K562 (cell line): Measurements from ENCODE around the gene UBE2B. TPM values are rescaled to one million over a fixed set of nuclear protein-coding genes. Genes with fewer than 3 reads are reported as not detected.

Experiments used
- AFF4 ChIP-seq: sonication (generic); formaldehyde crosslinking; IDR thresholded peaks from 2 replicates; pipeline ENCODE4 v1.8.0; 2023; ENCODE audit warnings: mild to moderate bottlenecking, missing genetic modification reagents
- ESRRA ChIP-seq: fragments of 450-650 bp; IDR thresholded peaks from 2 replicates; pipeline ENCODE4 v1.6.1; 2014; ENCODE audit warnings: low read depth, mild to moderate bottlenecking, moderate library complexity, borderline replicate concordance
- ETV5 ChIP-seq: sonication (generic); formaldehyde crosslinking; IDR thresholded peaks from 2 replicates; pipeline ENCODE4 v1.4.0; 2020; ENCODE audit warnings: low read depth, mild to moderate bottlenecking, missing genetic modification reagents
- EWSR1 ChIP-seq: fragments of 450-650 bp; IDR thresholded peaks from 2 replicates; pipeline ENCODE4 v1.6.1; 2018; ENCODE audit warnings: borderline replicate concordance, mild to moderate bottlenecking, low read depth, moderate library complexity; ENCODE audit not compliant: partially characterized antibody
- JUND ChIP-seq, 2 experiments: IDR thresholded peaks; 2 replicates in 1 of 2; 3 replicates in 1 of 2; pipeline ENCODE4 v1.6.1; 2011; ENCODE audit warnings: borderline replicate concordance in 2 of 2, low read depth in 2 of 2, low read length in 2 of 2, improper control_type of control experiment in 1 of 2, missing biosample characterization in 1 of 2, missing genetic modification characterization in 1 of 2, missing genetic modification reagents in 1 of 2
- MTA3 ChIP-seq: fragments of 450-650 bp; formaldehyde crosslinking; IDR thresholded peaks from 2 replicates; pipeline ENCODE4 v1.6.1; 2017; ENCODE audit warnings: mild to moderate bottlenecking, borderline replicate concordance
- RBFOX2 ChIP-seq: fragments of 200-400 bp; formaldehyde crosslinking; IDR thresholded peaks from 2 replicates; pipeline ENCODE4 v1.6.1; 2017; ENCODE audit warnings: low read depth, mild to moderate bottlenecking, low read length, moderate library complexity
- SAFB ChIP-seq: fragments of 200-400 bp; formaldehyde crosslinking; IDR thresholded peaks from 2 replicates; pipeline ENCODE4 v1.6.1; 2017; ENCODE audit warnings: low read depth, low read length, borderline replicate concordance
- SAP30 ChIP-seq: fragments of 200-600 bp; sonication (generic); IDR thresholded peaks from 2 replicates; pipeline ENCODE4 v1.6.1; 2012; ENCODE audit warnings: borderline replicate concordance, low read depth, mild to moderate bottlenecking, moderate library complexity, low read length, control low read depth, inconsistent platforms; ENCODE audit not compliant: insufficient read depth, poor library complexity, severe bottlenecking
- TAF7 ChIP-seq: fragments of 450-650 bp; IDR thresholded peaks from 2 replicates; pipeline ENCODE4 v1.6.1; 2016; ENCODE audit warnings: missing genetic modification characterization, missing compliant biosample characterization
- polyA plus RNA-seq, 8 experiments: library from polyadenylated mRNA; depleted of rRNA in 4 of 8; stranded (reverse) in 5 of 8; unstranded in 3 of 8; fragments of >200 nt; fragmentation: Nextera tagmentation in 2 of 8; fragmentation: Illumina TruSeq in 1 of 8; extraction: Ambion mirVana in 2 of 8; extraction: Trizol in 1 of 8; gene quantifications; 2 replicates each; pipeline versions ENCODE4 v1.2.1 to v1.2.3, GENCODE V29; 2011 to 2014; ENCODE audit warnings: inconsistent platforms in 1 of 8, missing spikeins in 1 of 8
- total RNA-seq, 7 experiments: library from RNA; depleted of rRNA in 6 of 7; stranded (reverse); fragments of >200 nt in 6 of 7; fragmentation: Illumina TruSeq in 2 of 7; extraction: Trizol in 2 of 7; gene quantifications; 2 replicates each; pipeline versions ENCODE4 v1.2.1 to v1.2.3, GENCODE V29; 2011 to 2021; ENCODE audit warnings: low replicate concordance in 1 of 7
- TF ChIP-seq, protein P1 (sequence below): fragments of 450-650 bp; conservative IDR thresholded peaks from 2 replicates; pipeline ENCODE4 v1.6.1; 2016; ENCODE audit warnings: missing genetic modification characterization, low read depth, mild to moderate bottlenecking, control low read depth, missing compliant biosample characterization
- TF ChIP-seq, protein P2 (sequence below): fragments of 450-650 bp; IDR thresholded peaks from 2 replicates; pipeline ENCODE4 v1.6.1; 2016; ENCODE audit warnings: mild to moderate bottlenecking

UBE2B gene
- total and polyA plus RNA-seq, 9 of the 15 experiments (the other 6 are each of a cell fraction or from before 2014, with no cell fraction given): 13.1 to 198 (median 75.5) TPM

DNA sequence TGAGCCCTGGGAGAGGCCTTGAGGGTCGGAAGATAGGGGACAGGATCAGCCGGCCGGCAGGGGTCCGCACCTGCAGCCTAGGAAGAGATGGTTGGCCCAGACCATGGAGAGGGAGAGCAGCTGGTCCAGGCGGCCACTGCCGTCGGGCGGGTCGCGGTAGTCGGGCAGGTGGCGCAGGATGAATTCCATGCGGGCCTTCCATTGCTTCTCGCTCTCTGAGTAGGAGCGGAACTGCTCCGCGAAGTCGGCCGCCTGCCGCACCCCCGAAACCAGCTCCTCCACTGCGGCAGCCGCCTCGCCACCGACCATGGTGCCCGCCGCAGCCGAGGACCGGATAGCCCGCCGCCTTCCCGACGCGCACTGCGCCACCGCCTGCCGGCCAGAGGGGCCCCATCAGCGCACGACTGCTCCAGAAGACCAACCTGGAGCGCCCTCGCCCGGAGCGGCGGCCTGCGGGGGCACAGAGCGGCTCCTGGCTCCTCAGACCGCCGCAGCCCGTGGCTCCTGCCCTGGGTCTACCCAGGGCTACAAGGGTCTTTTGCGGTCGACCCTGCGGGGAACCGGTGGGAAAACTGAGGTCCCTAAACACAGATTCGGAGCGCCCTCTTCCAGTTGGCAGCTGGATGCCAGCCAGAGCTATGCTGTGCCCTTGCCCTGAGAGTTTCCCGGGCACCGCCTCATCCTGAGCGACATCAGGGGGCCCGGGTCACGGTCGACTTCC, 40.3 kb downstream of the UBE2B start, which contains the start of gene CDKN2AIPNL (continued):
- TF ChIP-seq, protein P1, sequence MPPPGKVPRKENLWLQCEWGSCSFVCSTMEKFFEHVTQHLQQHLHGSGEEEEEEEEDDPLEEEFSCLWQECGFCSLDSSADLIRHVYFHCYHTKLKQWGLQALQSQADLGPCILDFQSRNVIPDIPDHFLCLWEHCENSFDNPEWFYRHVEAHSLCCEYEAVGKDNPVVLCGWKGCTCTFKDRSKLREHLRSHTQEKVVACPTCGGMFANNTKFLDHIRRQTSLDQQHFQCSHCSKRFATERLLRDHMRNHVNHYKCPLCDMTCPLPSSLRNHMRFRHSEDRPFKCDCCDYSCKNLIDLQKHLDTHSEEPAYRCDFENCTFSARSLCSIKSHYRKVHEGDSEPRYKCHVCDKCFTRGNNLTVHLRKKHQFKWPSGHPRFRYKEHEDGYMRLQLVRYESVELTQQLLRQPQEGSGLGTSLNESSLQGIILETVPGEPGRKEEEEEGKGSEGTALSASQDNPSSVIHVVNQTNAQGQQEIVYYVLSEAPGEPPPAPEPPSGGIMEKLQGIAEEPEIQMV (tag): no peak
- TF ChIP-seq, protein P2, sequence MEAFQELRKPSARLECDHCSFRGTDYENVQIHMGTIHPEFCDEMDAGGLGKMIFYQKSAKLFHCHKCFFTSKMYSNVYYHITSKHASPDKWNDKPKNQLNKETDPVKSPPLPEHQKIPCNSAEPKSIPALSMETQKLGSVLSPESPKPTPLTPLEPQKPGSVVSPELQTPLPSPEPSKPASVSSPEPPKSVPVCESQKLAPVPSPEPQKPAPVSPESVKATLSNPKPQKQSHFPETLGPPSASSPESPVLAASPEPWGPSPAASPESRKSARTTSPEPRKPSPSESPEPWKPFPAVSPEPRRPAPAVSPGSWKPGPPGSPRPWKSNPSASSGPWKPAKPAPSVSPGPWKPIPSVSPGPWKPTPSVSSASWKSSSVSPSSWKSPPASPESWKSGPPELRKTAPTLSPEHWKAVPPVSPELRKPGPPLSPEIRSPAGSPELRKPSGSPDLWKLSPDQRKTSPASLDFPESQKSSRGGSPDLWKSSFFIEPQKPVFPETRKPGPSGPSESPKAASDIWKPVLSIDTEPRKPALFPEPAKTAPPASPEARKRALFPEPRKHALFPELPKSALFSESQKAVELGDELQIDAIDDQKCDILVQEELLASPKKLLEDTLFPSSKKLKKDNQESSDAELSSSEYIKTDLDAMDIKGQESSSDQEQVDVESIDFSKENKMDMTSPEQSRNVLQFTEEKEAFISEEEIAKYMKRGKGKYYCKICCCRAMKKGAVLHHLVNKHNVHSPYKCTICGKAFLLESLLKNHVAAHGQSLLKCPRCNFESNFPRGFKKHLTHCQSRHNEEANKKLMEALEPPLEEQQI: peak; percentile 58; the same call in 1 of the 2 replicates
- TF ChIP-seq SAFB (no peak), JUND (IDR thresholded peaks at IDR 0.05; ENCODE audit: borderline replicate concordance, low read depth, low read length) (peak; percentile 64; the same call in 1 of the 2 replicates), JUND (tag; IDR thresholded peaks at IDR 0.05; ENCODE audit: borderline replicate concordance, low read depth, low read length) (no peak; the same call in 2 of the 3 replicates), TAF7 (tag) (peak; percentile 89), AFF4 (CRISPR knock-in tag) (0 out of 2 replicates have a peak, but pooled peaks have one; percentile 54), ESRRA (peak; percentile 81), ETV5 (CRISPR knock-in tag) (0 out of 2 replicates have a peak, but pooled peaks have one; percentile 69), SAP30 (peak; percentile 25), EWSR1 (no peak), MTA3 (peak; percentile 82), RBFOX2 (peak; percentile 96)
